Spleen (tissue), 11 donors: ENCODE results near the gene MYH7. TPM values are rescaled to one million over a fixed set of nuclear protein-coding genes. Genes with fewer than 3 reads are reported as not detected.

Experiments
- DNase-seq: peaks from one replicate; pipeline ENCODE4 v3.0.0-alpha.2; 2020
- H3K27ac ChIP-seq, 8 donors: fragments of 200-600 bp; sonication (generic) in 7 of 8; 1 replicate in 4 of 8; 2 replicates in 4 of 8; pipeline versions ENCODE4 v1.5.0 to v1.8.0; 2016 to 2021; ENCODE audit warnings: inconsistent platforms in 4 of 8, mild to moderate bottlenecking in 4 of 8, moderate library complexity in 1 of 8
- H3K27me3 ChIP-seq, 7 donors: fragments of 200-600 bp; sonication (generic) in 6 of 7; replicated peaks in 1 of 7; 1 replicate in 4 of 7; 2 replicates in 3 of 7; pipeline versions ENCODE4 v1.5.0 to v1.8.0; 2016 to 2021; ENCODE audit warnings: inconsistent platforms in 3 of 7, mild to moderate bottlenecking in 1 of 7
- H3K36me3 ChIP-seq, 6 donors: fragments of 200-600 bp; sonication (generic) in 5 of 6; 1 replicate in 4 of 6; 2 replicates in 2 of 6; pipeline versions ENCODE4 v1.5.0 to v1.8.0; 2016 to 2021; ENCODE audit warnings: inconsistent platforms in 2 of 6
- H3K4me1 ChIP-seq, 6 donors: fragments of 200-600 bp; sonication (generic) in 5 of 6; 1 replicate in 3 of 6; 2 replicates in 3 of 6; pipeline versions ENCODE4 v1.5.0 to v1.8.0; 2016 to 2021; ENCODE audit warnings: inconsistent platforms in 3 of 6
- H3K4me3 ChIP-seq, 8 donors: fragments of 200-600 bp; sonication (generic) in 7 of 8; 1 replicate in 4 of 8; 2 replicates in 4 of 8; pipeline versions ENCODE4 v1.5.0 to v1.8.0; 2016 to 2021; ENCODE audit warnings: inconsistent platforms in 4 of 8, mild to moderate bottlenecking in 4 of 8, moderate library complexity in 2 of 8
- H3K9me3 ChIP-seq, 8 donors: fragments of 200-600 bp; sonication (generic) in 7 of 8; 1 replicate in 4 of 8; 2 replicates in 4 of 8; pipeline versions ENCODE4 v1.5.0 to v1.8.0; 2016 to 2021; ENCODE audit warnings: inconsistent platforms in 4 of 8
- POLR2A ChIP-seq, 3 donors: fragments of 450-650 bp; IDR thresholded peaks; one replicate each; pipeline ENCODE4 v1.5.1; 2017; ENCODE audit warnings: antibody characterized with exemption in 3 of 3, mild to moderate bottlenecking in 1 of 3
- POLR2AphosphoS5 ChIP-seq, 3 donors: sonication (generic); formaldehyde crosslinking; IDR thresholded peaks; one replicate each; pipeline ENCODE4 v1.5.1; 2017; ENCODE audit warnings: antibody characterized with exemption in 3 of 3
- WGBS, 5 donors: extraction: QIAGEN DNeasy Blood & Tissue Kit in 3 of 5; methylation state at CpG; one replicate each; pipeline versions ENCODE4 v1.1.5 to v1.1.7; 2013 to 2018; 5-methylcytosine and 5-hydroxymethylcytosine counted together
- intact Hi-C: fragments of 100-400 bp; cut with DNase I; formaldehyde crosslinking; loops from one replicate; pipeline ENCODE4 v1.15.0; 2023; ENCODE audit warnings: low total_unique reads
- polyA plus RNA-seq, 3 donors: library from polyadenylated mRNA; stranded (reverse); fragments of 200-250 nt; gene quantifications; one replicate each; pipeline ENCODE4 v1.2.1, GENCODE V29; 2013
- total RNA-seq, 7 donors: library from RNA; depleted of rRNA in 3 of 7; stranded (reverse); fragments of >200 nt in 3 of 7; fragmentation: NEBNext Ultra II Directional in 4 of 7; extraction: Animal tissue kit (Norgen Biotek cat#: 25700) in 4 of 7; gene quantifications; one replicate each; pipeline versions ENCODE4 v1.1.0 to v1.2.1, GENCODE V29; 2016 to 2021
- TF ChIP-seq, protein P1 (sequence below), 11 experiments: fragments of 200-600 bp in 7 of 11; fragments of 450-650 bp in 4 of 11; sonication (generic) in 4 of 11; IDR thresholded peaks in 8 of 11; conservative IDR thresholded peaks in 3 of 11; 1 replicate in 7 of 11; 2 replicates in 4 of 11; pipeline versions ENCODE4 v1.4.0 to v1.8.0; 2016 to 2021; ENCODE audit warnings: antibody characterized with exemption in 11 of 11, inconsistent platforms in 4 of 11, mild to moderate bottlenecking in 1 of 11
- donor health status: healthy with polysubstance abuse.
- donor health status: DM: no; HTN: no; CAD: no; lungs with moderate emphysema.
- donor health status: DM: no; HTN: no; CAD: no.
- donor health status: Bipolar disorder and iron deficiency.
- donor health status: healthy.
- donor health status: DM: no; HTN: no; CAD: no.
- donor health status: DM: yes; HTN: yes; CAD: no.

MYH7 gene
- total and polyA plus RNA-seq, 10 donors = 0.06 to 0.65 (median 0.11) TPM; not detected in 6

DNA sequence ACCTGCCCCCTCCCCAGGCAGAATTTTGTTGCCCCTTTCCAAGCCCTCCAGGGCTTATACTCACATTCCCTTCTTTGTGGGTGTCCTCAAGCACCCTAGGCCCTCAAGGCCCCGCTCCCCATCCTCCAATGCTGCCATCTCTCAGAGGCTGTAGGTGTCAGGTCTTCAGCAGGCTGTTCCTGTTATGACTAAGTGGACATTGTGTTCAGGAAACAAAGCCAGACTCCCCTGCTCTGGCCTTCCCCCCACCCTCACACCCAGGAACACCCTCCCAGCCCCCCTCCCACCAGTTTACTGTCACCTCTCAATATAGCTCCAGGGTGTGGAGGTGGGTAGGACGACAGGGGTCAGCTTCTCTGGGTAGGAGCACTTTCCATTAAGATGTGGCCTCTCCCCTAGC, 26.0 kb downstream of the MYH7 start:
- Histone ChIP-seq H3K4me1 (no peaks in the 10 kb centered on the region), H3K9me3 (no peaks in the 10 kb centered on the region), H3K27me3 (peaks cover 0 to 75% (median 0%) of the 10 kb centered on the region in 7 donors), H3K4me3 (no peak overlapping the region), H3K36me3 (no peaks in the 10 kb centered on the region), H3K27ac (no peak overlapping the region)
- TF ChIP-seq, protein P1, sequence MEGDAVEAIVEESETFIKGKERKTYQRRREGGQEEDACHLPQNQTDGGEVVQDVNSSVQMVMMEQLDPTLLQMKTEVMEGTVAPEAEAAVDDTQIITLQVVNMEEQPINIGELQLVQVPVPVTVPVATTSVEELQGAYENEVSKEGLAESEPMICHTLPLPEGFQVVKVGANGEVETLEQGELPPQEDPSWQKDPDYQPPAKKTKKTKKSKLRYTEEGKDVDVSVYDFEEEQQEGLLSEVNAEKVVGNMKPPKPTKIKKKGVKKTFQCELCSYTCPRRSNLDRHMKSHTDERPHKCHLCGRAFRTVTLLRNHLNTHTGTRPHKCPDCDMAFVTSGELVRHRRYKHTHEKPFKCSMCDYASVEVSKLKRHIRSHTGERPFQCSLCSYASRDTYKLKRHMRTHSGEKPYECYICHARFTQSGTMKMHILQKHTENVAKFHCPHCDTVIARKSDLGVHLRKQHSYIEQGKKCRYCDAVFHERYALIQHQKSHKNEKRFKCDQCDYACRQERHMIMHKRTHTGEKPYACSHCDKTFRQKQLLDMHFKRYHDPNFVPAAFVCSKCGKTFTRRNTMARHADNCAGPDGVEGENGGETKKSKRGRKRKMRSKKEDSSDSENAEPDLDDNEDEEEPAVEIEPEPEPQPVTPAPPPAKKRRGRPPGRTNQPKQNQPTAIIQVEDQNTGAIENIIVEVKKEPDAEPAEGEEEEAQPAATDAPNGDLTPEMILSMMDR (IDR thresholded peaks at IDR 0.05 in 8 of 11, conservative IDR thresholded peaks at IDR 0.05 in 3 of 11) = no peak
- TF ChIP-seq POLR2A (IDR thresholded peaks at IDR 0.05) (no peak), POLR2AphosphoS5 (IDR thresholded peaks at IDR 0.05) (no peak)
- no peak for DNase-seq
- WGBS, 5 donors = 60 to 85% (median 74%) methylated on average over 2 of the region's 2 CpGs
- intact Hi-C loops = no loop called here

DNA sequence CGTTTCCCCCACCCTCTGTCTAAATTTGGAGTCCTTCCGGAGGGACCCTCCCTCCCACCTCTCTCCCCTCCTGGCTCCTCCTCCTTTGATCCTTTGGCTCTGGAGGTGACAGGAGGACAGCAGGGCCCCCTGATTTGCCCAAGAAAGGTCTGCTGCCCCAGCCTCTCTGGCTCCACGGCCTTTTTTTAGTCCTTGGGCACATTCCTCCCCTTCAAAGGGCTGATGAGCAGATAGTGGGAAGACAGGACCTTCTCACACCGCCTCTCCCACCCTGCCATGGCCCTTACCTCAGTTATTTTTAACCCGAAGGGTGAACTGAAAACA, 27.2 kb downstream of the MYH7 start:
- Histone ChIP-seq H3K9me3 (no peaks in the 10 kb centered on the region), H3K27ac (no peak overlapping the region), H3K27me3 (peaks cover 0 to 84% (median 0%) of the 10 kb centered on the region in 7 donors), H3K4me3 (no peak overlapping the region), H3K36me3 (no peaks in the 10 kb centered on the region), H3K4me1 (no peaks in the 10 kb centered on the region)
- intact Hi-C loops = no loop called here
- no peak for DNase-seq
- TF ChIP-seq POLR2AphosphoS5 (IDR thresholded peaks at IDR 0.05) (no peak), POLR2A (IDR thresholded peaks at IDR 0.05) (no peak)
- TF ChIP-seq, protein P1 (IDR thresholded peaks at IDR 0.05 in 8 of 11, conservative IDR thresholded peaks at IDR 0.05 in 3 of 11) = no peak
- 51 to 70% (median 66%) methylated on average over 5 of the region's 5 CpGs for WGBS, 5 donors

DNA sequence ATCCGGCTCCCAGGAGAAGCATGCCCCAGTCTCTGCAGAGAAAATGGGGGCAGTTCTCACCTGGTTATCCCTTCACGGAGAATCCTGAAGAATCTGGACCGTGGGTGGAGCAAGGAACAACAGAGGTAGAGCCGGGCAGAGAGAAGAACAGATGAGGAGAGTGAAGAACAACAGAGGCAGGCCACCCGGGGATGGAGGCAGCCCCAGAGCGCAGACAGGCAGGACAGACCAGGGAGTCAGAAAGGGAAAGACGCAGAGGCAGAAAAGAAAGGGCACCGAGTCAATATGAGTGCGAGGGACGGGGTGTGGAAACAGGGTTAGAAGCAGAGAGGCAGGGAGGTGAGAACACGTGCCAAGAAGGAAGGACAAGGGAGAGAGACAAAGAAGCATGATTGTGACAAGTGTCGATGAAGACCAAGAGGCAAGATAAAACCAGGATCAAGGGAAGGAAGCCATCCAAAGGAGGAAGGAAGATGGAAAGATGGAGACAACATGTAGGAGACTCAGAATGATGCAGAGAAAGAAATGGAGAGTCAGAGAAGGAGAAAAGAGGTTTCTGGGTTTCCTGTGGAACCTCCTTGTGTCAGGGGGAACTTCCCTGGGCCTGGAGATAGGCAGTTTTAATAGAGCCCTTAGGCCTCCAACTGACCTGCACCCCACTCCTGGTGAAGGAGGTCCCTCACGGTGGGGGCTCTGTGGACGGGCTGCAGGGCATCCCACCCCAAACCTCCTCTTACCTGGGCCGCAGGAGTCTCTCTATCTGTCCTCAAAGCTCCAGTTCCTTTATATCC, 27.7 kb downstream of the MYH7 start, which contains the start of gene MYH6:
Gene MYH6 (minus strand): TSS at position 758 of the 791 bp plus-strand sequence. CDS start 1,050 bp downstream, outside the sequence.
- intact Hi-C loops = no loop called here
- DNase-seq = no peak
- Histone ChIP-seq H3K27me3 (peaks cover 0 to 90% (median 0%) of the 10 kb centered on the region in 7 donors), H3K36me3 (no peaks in the 10 kb centered on the region), H3K4me3 (no peak within 1 kb of the TSS), H3K27ac (no peak within 1 kb of the TSS), H3K9me3 (no peaks in the 10 kb centered on the region), H3K4me1 (no peaks in the 10 kb centered on the region)
- TF ChIP-seq, protein P1 (IDR thresholded peaks at IDR 0.05 in 8 of 11, conservative IDR thresholded peaks at IDR 0.05 in 3 of 11) = no peak
- TF ChIP-seq POLR2AphosphoS5 (IDR thresholded peaks at IDR 0.05) (no peak), POLR2A (IDR thresholded peaks at IDR 0.05) (no peak)
- WGBS, 5 donors = 74 to 86% (median 84%) methylated on average over 15 of the region's 15 CpGs

DNA sequence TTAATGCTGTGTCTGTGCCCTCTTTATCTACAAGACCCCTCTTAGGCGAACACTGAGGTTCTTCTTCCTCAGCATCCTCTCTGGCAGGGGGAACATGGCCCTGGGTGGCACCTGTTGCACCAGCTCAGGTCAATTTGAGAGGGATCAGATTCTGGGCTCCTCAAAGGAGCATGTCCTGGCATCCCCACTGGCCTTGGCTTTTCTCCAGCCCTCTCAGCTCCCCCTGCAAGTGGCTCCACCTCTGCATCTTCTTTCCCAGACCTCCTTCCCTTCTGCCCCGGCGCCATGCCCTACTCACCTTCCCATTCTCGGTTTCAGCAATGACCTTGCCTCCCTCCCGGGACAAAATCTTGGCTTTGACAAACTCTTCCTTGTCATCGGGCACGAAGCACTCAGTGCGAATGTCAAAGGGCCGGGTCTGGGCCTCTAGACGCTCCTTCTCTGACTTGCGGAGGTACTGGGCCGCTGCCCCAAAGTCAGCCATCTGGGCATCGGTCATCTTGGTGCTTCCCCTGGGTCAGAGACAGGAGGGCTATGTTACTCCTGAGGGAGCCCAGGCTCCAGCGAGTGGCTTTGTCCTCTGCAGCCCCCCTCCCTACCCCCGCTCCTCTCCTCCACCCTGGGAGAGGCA, 28.6 kb downstream of the MYH7 start:
- TF ChIP-seq POLR2A (IDR thresholded peaks at IDR 0.05) = no peak
- H3K36me3 ChIP-seq = no peaks in the 10 kb centered on the region
- 85 to 93% (median 89%) methylated on average over 15 of the region's 15 CpGs for WGBS, 5 donors
- peaks cover 0 to 83% (median 0%) of the 10 kb centered on the region in 7 donors for H3K27me3 ChIP-seq
- DNase-seq = no peak
- H3K27ac ChIP-seq = no peak overlapping the region
- H3K4me1 ChIP-seq = no peaks in the 10 kb centered on the region
- no peak overlapping the region for H3K4me3 ChIP-seq
- H3K9me3 ChIP-seq = no peaks in the 10 kb centered on the region
- intact Hi-C loops = no loop called here
